Transverse colon (tissue), 4 donors: ENCODE results near the gene GRIN2C. TPM values are rescaled to one million over a fixed set of nuclear protein-coding genes. Genes with fewer than 3 reads are reported as not detected.

Experiments used
- DNase-seq: peaks from one replicate; pipeline ENCODE4 v3.0.0-alpha.2; 2019
- H3K27ac ChIP-seq, 4 donors: fragments of 200-600 bp; sonication (generic); 2 replicates each; pipeline ENCODE4 v1.5.1; 2016 to 2018; ENCODE audit warnings: inconsistent platforms in 4 of 4
- H3K27me3 ChIP-seq: fragments of 200-600 bp; sonication (generic); 2 replicates; pipeline ENCODE4 v1.5.1; 2017; ENCODE audit warnings: inconsistent platforms
- H3K36me3 ChIP-seq, 4 donors: fragments of 200-600 bp; sonication (generic); 2 replicates each; pipeline ENCODE4 v1.5.1; 2017 to 2019; ENCODE audit warnings: inconsistent platforms in 4 of 4
- H3K4me1 ChIP-seq, 4 donors: fragments of 200-600 bp; sonication (generic); 2 replicates each; pipeline ENCODE4 v1.5.1; 2017 to 2020; ENCODE audit warnings: inconsistent platforms in 4 of 4
- H3K4me3 ChIP-seq, 4 donors: fragments of 200-600 bp; sonication (generic); 1 replicate in 1 of 4; 2 replicates in 3 of 4; pipeline versions ENCODE4 v1.5.1 to v1.6.1; 2017 to 2019; ENCODE audit warnings: inconsistent platforms in 4 of 4
- H3K9me3 ChIP-seq, 2 donors: fragments of 200-600 bp; sonication (generic); 2 replicates each; pipeline ENCODE4 v1.5.1; 2017 to 2019; ENCODE audit warnings: inconsistent platforms in 2 of 2
- EP300 ChIP-seq: sonication (generic); formaldehyde crosslinking; IDR thresholded peaks from one replicate; pipeline ENCODE4 v1.6.1; 2017; ENCODE audit warnings: antibody characterized with exemption, low read depth
- POLR2A ChIP-seq: fragments of 450-650 bp; IDR thresholded peaks from one replicate; pipeline ENCODE4 v1.6.1; 2016; ENCODE audit warnings: antibody characterized with exemption, mild to moderate bottlenecking, moderate library complexity
- POLR2AphosphoS5 ChIP-seq, 3 donors: sonication (generic); formaldehyde crosslinking; IDR thresholded peaks; one replicate each; pipeline ENCODE4 v1.6.1; 2016; ENCODE audit warnings: antibody characterized with exemption in 3 of 3
- WGBS, 2 donors: methylation state at CpG; one replicate each; pipeline ENCODE4 v1.1.5; 2018; ENCODE audit warnings: low coverage in 1 of 2; 5-methylcytosine and 5-hydroxymethylcytosine counted together
- in situ Hi-C, 4 donors: fragments of 200-750 bp; cut with MboI; loops; one replicate each; pipeline versions ENCODE4 v1.15.0 to v1.15.1; 2017; ENCODE audit warnings: low sequenced_read_pairs in 3 of 4, low pct_ligation_motif_present in 1 of 4, low pct_unique_long_range_greater_than_20kb in 1 of 4
- intact Hi-C: fragments of 100-400 bp; cut with DNase I; formaldehyde crosslinking; loops from one replicate; pipeline ENCODE4 v1.15.1; 2023; ENCODE audit warnings: low total_unique reads
- total RNA-seq, 4 donors: library from RNA; depleted of rRNA; stranded (reverse); fragments of >200 nt; gene quantifications; one replicate each; pipeline ENCODE4 v1.1.0, GENCODE V29; 2016
- TF ChIP-seq, protein P1 (sequence below), 5 experiments: fragments of 200-600 bp in 3 of 5; fragments of 450-650 bp in 2 of 5; sonication (generic) in 3 of 5; IDR thresholded peaks; 1 replicate in 2 of 5; 2 replicates in 3 of 5; pipeline ENCODE4 v1.5.1; 2016 to 2017; ENCODE audit warnings: antibody characterized with exemption in 5 of 5, inconsistent platforms in 3 of 5, mild to moderate bottlenecking in 2 of 5, moderate library complexity in 1 of 5

Gene GRIN2C
- total RNA-seq, 4 donors from 2014 or later: 0.27 to 0.40 TPM; not detected in 2

DNA sequence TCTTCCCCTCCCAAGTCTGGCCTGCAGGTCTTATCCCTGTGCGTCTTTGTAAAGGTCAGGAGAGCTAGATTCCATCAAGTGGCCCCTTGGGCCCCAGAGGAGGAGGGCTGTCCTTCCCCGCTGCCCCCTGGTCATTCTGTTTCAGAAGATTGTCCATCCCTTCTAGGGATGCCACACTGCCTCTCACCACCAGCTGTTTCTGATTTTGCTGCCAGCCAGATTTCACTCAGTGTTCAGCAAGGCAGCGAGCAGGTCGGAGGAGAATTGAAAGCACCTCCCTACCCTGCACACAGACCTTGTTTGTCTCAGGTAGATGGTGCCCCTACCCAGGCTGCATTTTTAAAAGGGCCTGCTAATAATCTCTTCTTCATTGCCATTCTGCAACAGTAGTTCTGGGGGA, 61.9 kb downstream of the GRIN2C start:
- no peak overlapping the region for H3K27ac ChIP-seq
- H3K9me3 ChIP-seq: no peaks in the 10 kb centered on the region
- no peak for TF ChIP-seq POLR2AphosphoS5 (IDR thresholded peaks at IDR 0.05)
- TF ChIP-seq, protein P1, sequence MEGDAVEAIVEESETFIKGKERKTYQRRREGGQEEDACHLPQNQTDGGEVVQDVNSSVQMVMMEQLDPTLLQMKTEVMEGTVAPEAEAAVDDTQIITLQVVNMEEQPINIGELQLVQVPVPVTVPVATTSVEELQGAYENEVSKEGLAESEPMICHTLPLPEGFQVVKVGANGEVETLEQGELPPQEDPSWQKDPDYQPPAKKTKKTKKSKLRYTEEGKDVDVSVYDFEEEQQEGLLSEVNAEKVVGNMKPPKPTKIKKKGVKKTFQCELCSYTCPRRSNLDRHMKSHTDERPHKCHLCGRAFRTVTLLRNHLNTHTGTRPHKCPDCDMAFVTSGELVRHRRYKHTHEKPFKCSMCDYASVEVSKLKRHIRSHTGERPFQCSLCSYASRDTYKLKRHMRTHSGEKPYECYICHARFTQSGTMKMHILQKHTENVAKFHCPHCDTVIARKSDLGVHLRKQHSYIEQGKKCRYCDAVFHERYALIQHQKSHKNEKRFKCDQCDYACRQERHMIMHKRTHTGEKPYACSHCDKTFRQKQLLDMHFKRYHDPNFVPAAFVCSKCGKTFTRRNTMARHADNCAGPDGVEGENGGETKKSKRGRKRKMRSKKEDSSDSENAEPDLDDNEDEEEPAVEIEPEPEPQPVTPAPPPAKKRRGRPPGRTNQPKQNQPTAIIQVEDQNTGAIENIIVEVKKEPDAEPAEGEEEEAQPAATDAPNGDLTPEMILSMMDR (IDR thresholded peaks at IDR 0.05): no peak
- no peak for TF ChIP-seq POLR2A
- TF ChIP-seq EP300: no peak
- WGBS, 2 donors: 94% methylated on average over 4 of the region's 4 CpGs; no CpG with 5 or more reads in 1 of the 2 donors
- no peak overlapping the region for H3K4me3 ChIP-seq
- DNase-seq: no peak
- no peaks in the 10 kb centered on the region for H3K4me1 ChIP-seq
- in situ Hi-C loops (loop anchor here in 1 of 4 donors (10.0 kb wide), 1 partner anchor 67 kb away; no protein-coding TSS in a partner anchor), intact Hi-C loops (no loop called here)
- no peaks in the 10 kb centered on the region for H3K27me3 ChIP-seq
- peaks cover 0 to 33% (median 5%) of the 10 kb centered on the region in 4 donors for H3K36me3 ChIP-seq

DNA sequence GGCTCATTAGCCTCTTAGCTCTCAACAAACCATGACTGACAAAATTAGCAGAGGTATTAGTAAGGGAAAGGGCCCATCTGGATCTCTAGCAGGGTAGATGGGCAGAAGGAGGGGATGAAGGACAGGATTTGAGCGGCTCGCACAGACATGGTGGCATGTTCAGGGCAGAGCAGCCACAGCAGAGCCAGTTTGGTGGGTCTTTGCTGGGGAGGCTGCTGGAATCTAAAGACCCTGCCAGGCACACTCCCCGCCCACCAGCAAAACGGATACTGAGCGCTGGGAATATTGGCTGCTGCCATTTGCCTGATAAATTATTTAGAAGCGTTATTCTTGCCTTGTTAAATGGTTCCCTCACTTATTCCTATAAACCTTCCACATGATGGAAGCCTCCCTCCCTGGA, 62.8 kb downstream of the GRIN2C start:
- DNase-seq: no peak
- Histone ChIP-seq H3K27me3 (no peaks in the 10 kb centered on the region), H3K27ac (no peak overlapping the region), H3K4me1 (no peaks in the 10 kb centered on the region), H3K4me3 (no peak overlapping the region), H3K36me3 (peaks cover 0 to 34% (median 5%) of the 10 kb centered on the region in 4 donors), H3K9me3 (no peaks in the 10 kb centered on the region)
- intact Hi-C loops: no loop called here
- in situ Hi-C loops: loop anchor here in 1 of 4 donors (10.0 kb wide), 1 partner anchor 68 kb away; no protein-coding TSS in a partner anchor
- TF ChIP-seq POLR2AphosphoS5 (IDR thresholded peaks at IDR 0.05) (no peak), EP300 (no peak), POLR2A (no peak)
- TF ChIP-seq, protein P1 (IDR thresholded peaks at IDR 0.05): no peak
- 93 to 100% methylated on average over 1 to 6 of the region's 6 CpGs for WGBS, 2 donors

DNA sequence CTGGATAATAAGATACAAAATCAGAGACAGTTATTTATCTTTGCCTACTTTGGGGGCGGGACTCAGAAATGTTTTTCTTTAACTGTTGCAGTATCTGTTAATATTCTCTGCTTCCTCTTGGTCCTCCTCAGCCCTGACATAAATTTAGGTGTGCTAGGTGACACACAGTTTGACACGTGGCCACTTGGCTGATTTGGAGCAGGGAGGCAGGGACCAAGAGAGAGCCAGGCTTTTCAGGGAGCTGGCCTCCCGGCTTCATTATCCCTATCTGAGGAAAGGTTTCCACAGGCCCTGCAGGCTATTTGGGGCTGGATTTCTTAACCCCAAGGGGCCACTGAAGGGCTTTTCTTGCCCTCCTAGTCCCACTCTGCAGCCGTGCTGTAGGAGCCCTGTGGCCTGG, 63.5 kb downstream of the GRIN2C start:
- DNase-seq: no peak
- Histone ChIP-seq H3K4me1 (no peaks in the 10 kb centered on the region), H3K4me3 (no peak overlapping the region), H3K27me3 (no peaks in the 10 kb centered on the region), H3K9me3 (no peaks in the 10 kb centered on the region), H3K27ac (no peak overlapping the region), H3K36me3 (peaks cover 0 to 34% (median 5%) of the 10 kb centered on the region in 4 donors)
- WGBS, 2 donors: 89% methylated on average over 1 to 4 of the region's 4 CpGs
- intact Hi-C loops: no loop called here
- no peak for TF ChIP-seq POLR2A
- no peak for TF ChIP-seq POLR2AphosphoS5 (IDR thresholded peaks at IDR 0.05)
- TF ChIP-seq, protein P1 (IDR thresholded peaks at IDR 0.05): no peak
- TF ChIP-seq EP300: no peak
- in situ Hi-C loops: loop anchor here in 1 of 4 donors (10.0 kb wide), 1 partner anchor 69 kb away; no protein-coding TSS in a partner anchor

DNA sequence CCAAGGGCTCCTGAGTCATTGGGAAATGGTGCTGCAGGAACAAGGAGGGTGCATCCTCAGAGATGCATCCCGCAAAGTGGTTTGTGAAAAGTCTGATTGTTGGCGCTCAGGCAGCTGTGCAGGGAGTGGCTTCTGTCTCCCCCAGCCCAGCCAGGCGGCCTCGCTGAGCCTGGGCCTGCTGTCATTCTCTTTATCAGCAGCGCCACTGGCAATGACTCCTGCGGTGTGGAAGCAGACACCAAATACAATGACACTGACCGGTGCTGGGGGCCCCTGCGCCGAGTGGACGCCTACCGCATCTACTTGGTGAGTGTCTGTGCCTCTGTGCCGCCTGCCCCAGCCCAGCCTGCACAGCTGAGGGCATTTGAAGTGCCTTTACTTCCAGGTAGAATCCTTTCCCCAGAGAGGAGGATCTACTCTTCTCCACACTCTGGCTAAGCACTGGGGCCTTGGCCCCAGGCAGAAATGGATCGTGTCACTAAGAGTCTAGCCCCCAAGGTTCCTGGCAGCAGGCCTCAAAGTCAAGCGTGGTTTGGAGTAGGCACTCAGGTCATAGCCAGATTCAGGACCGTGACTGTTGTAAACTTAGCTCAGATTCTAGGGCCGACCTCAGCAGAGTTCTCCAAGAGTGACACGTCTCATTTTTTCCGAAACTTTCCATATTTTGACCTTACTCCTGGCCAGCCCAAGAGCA, 64.2 kb downstream of the GRIN2C start:
- no peak for DNase-seq
- Histone ChIP-seq H3K27me3 (no peaks in the 10 kb centered on the region), H3K9me3 (no peaks in the 10 kb centered on the region), H3K27ac (no peak overlapping the region), H3K4me1 (peaks cover 0 to under 1% (median 0%) of the 10 kb centered on the region in 4 donors), H3K4me3 (no peak overlapping the region), H3K36me3 (peaks cover 0 to 34% (median 5%) of the 10 kb centered on the region in 4 donors)
- WGBS, 2 donors: 91 to 100% methylated on average over 2 to 18 of the region's 18 CpGs
- in situ Hi-C loops (loop anchor here in 1 of 4 donors (10.0 kb wide), 1 partner anchor 69 kb away; no protein-coding TSS in a partner anchor), intact Hi-C loops (no loop called here)
- TF ChIP-seq EP300 (no peak), POLR2A (no peak), POLR2AphosphoS5 (IDR thresholded peaks at IDR 0.05) (no peak)
- TF ChIP-seq, protein P1 (IDR thresholded peaks at IDR 0.05): no peak
